Tibial nerve (tissue), 4 donors: Measurements from ENCODE around the gene TUBB4A.

ENCODE experiments used
- CTCF ChIP-seq, 5 experiments: fragments of 200-600 bp in 3 of 5; fragments of 450-650 bp in 2 of 5; sonication (generic) in 3 of 5; IDR thresholded peaks; one replicate each; pipeline ENCODE4 v1.5.1; 2016 to 2019; ENCODE audit warnings: antibody characterized with exemption in 5 of 5, mild to moderate bottlenecking in 3 of 5, moderate library complexity in 2 of 5
- EP300 ChIP-seq, 2 donors: sonication (generic); formaldehyde crosslinking; IDR thresholded peaks; one replicate each; pipeline ENCODE4 v1.6.1; 2017; ENCODE audit warnings: antibody characterized with exemption in 2 of 2, mild to moderate bottlenecking in 1 of 2
- POLR2A ChIP-seq, 2 donors: fragments of 450-650 bp; IDR thresholded peaks; one replicate each; pipeline ENCODE4 v1.6.1; 2017; ENCODE audit warnings: antibody characterized with exemption in 2 of 2, mild to moderate bottlenecking in 2 of 2, moderate library complexity in 2 of 2

- TF ChIP-seq CTCF (IDR thresholded peaks at IDR 0.05) (no peak), POLR2A (IDR thresholded peaks at IDR 0.05) (no peak), EP300 (IDR thresholded peaks at IDR 0.05) (no peak)
Measured at GRCh38 chr19:6467384-6467783, 34.7 kb downstream of the TUBB4A start.
